CD4-positive, alpha-beta memory T cell (primary cell): ENCODE measurements around the gene SMG9. TPM values are rescaled to one million over a fixed set of nuclear protein-coding genes. Genes with fewer than 3 reads are reported as not detected.

ENCODE experiments used
- CTCF ChIA-PET: fragments of 350-600 bp; sonication (Branson Sonifier 250); formaldehyde crosslinking; loops from one replicate; lab custom pipeline; 2021; ENCODE audit warnings: inconsistent platforms; ENCODE audit not compliant: partially characterized antibody; lab: Charles Lee
- POLR2A ChIA-PET: fragments of 350-600 bp; sonication (Branson Sonifier 250); formaldehyde crosslinking; loops from one replicate; lab custom pipeline; 2021; ENCODE audit not compliant: partially characterized antibody; lab: Charles Lee
- DNase-seq, 5 donors: peaks; one replicate each; pipeline versions ENCODE4 v3.0.0 to v3.0.0-alpha.2; 2020 to 2022; ENCODE audit warnings: mixed read lengths in 1 of 5
- H3K27ac ChIP-seq: one replicate; pipeline ENCODE4 v1.7.0; 2013; ENCODE audit warnings: low read depth, low read length
- H3K27me3 ChIP-seq: 2 replicates; pipeline ENCODE4 v1.7.0; 2013; ENCODE audit warnings: mild to moderate bottlenecking, low read length, moderate library complexity; ENCODE audit not compliant: insufficient read depth
- H3K36me3 ChIP-seq: 2 replicates; pipeline ENCODE4 v1.7.0; 2013; ENCODE audit warnings: mild to moderate bottlenecking, low read length, moderate library complexity; ENCODE audit not compliant: insufficient read depth
- H3K4me1 ChIP-seq: 2 replicates; pipeline ENCODE4 v1.7.0; 2013; ENCODE audit warnings: mild to moderate bottlenecking, low read length, moderate library complexity; ENCODE audit not compliant: insufficient read depth
- H3K4me3 ChIP-seq, 2 donors: one replicate each; pipeline ENCODE4 v1.7.0; 2013; ENCODE audit warnings: low read length in 2 of 2, mild to moderate bottlenecking in 1 of 2
- H3K9me3 ChIP-seq, 2 donors: one replicate each; pipeline ENCODE4 v1.7.0; 2013; ENCODE audit warnings: low read length in 2 of 2, control low read depth in 1 of 2; ENCODE audit not compliant: control insufficient read depth in 1 of 2
- H3K27ac Mint-ChIP-seq, 7 donors: one replicate each; pipeline ENCODE4 v1.8.0; 2020 to 2021; ENCODE audit warnings: mixed read lengths in 7 of 7, mild to moderate bottlenecking in 6 of 7, inconsistent platforms in 3 of 7, moderate library complexity in 3 of 7
- H3K27me3 Mint-ChIP-seq, 2 donors: one replicate each; pipeline ENCODE4 v1.8.0; 2020 to 2021; ENCODE audit warnings: mixed read lengths in 2 of 2
- H3K36me3 Mint-ChIP-seq, 2 donors: one replicate each; pipeline ENCODE4 v1.8.0; 2020 to 2021; ENCODE audit warnings: mixed read lengths in 2 of 2, inconsistent platforms in 1 of 2, mild to moderate bottlenecking in 1 of 2
- H3K4me1 Mint-ChIP-seq, 4 donors: one replicate each; pipeline ENCODE4 v1.8.0; 2020 to 2021; ENCODE audit warnings: mixed read lengths in 4 of 4, mild to moderate bottlenecking in 1 of 4
- H3K4me3 Mint-ChIP-seq, 8 donors: one replicate each; pipeline ENCODE4 v1.8.0; 2020 to 2021; ENCODE audit warnings: mixed read lengths in 8 of 8, mild to moderate bottlenecking in 7 of 8, moderate library complexity in 6 of 8, inconsistent platforms in 3 of 8
- H3K9me3 Mint-ChIP-seq, 8 donors: one replicate each; pipeline ENCODE4 v1.8.0; 2020 to 2021; ENCODE audit warnings: mixed read lengths in 8 of 8, mild to moderate bottlenecking in 5 of 8, inconsistent platforms in 3 of 8, moderate library complexity in 1 of 8
- intact Hi-C: fragments of 100-400 bp; cut with micrococcal nuclease; formaldehyde crosslinking; loops from one replicate; pipeline ENCODE4 v1.15.1; 2023
- polyA plus RNA-seq, 2 donors: library from polyadenylated mRNA; unstranded; fragments of 300-500 nt; fragmentation: Illumina TruSeq; gene quantifications; one replicate each; pipeline ENCODE4 v1.2.3, GENCODE V29; 2021
- total RNA-seq, 2 experiments: library from RNA; stranded (reverse); gene quantifications; one replicate each; pipeline ENCODE4 v1.2.3, GENCODE V29; 2021

The SMG9 gene
- total and polyA plus RNA-seq, 4 experiments from 2014 or later = 3.8 to 57.9 (median 35.6) TPM

GRCh38 chr19:43735957-43736356 lies 18.8 kb downstream of the SMG9 start:
- Histone ChIP-seq H3K27ac (no peak overlapping the region), H3K4me1 (no peaks in the 10 kb centered on the region), H3K9me3 (no peaks in the 10 kb centered on the region), H3K27me3 (no peaks in the 10 kb centered on the region), H3K36me3 (peaks cover 83% of the 10 kb centered on the region), H3K4me3 (no peak overlapping the region)
- H3K4me1 Mint-ChIP-seq = peaks cover 0 to 10% (median 5%) of the 10 kb centered on the region in 4 donors
- H3K4me3 Mint-ChIP-seq = no peak overlapping the region
- CTCF ChIA-PET = interaction anchor here (0.7 to 1.4 kb wide), 3 partner anchors 10 to 181 kb away, joined by 3 to 5 read pairs (median 4); no protein-coding TSS in a partner anchor
- no peak for DNase-seq
- H3K27me3 Mint-ChIP-seq = no peaks in the 10 kb centered on the region
- peak overlapping the region in 2 of 7 donors; percentile 60 to 74 for H3K27ac Mint-ChIP-seq
- peaks cover 49 to 82% of the 10 kb centered on the region in 2 donors for H3K36me3 Mint-ChIP-seq
- POLR2A ChIA-PET = no interaction called here
- intact Hi-C loops = no loop called here
- no peaks in the 10 kb centered on the region for H3K9me3 Mint-ChIP-seq

- peaks cover 77% of the 10 kb centered on the region for H3K36me3 ChIP-seq
- H3K27me3 ChIP-seq = no peaks in the 10 kb centered on the region
- H3K4me3 ChIP-seq = no peak overlapping the region
- H3K27ac Mint-ChIP-seq = peak overlapping the region in 2 of 7 donors; percentile 18 to 76
- H3K36me3 Mint-ChIP-seq = peaks cover 47 to 81% of the 10 kb centered on the region in 2 donors
- no peak overlapping the region for H3K27ac ChIP-seq
- H3K4me1 Mint-ChIP-seq = peaks cover 0 to 5% (median 5%) of the 10 kb centered on the region in 4 donors
- ChIA-PET POLR2A (no interaction called here), CTCF (no interaction called here)
- no peaks in the 10 kb centered on the region for H3K4me1 ChIP-seq
- DNase-seq = no peak
- intact Hi-C loops = no loop called here
- H3K9me3 ChIP-seq = no peaks in the 10 kb centered on the region
- no peak overlapping the region for H3K4me3 Mint-ChIP-seq
- no peaks in the 10 kb centered on the region for H3K9me3 Mint-ChIP-seq
- no peaks in the 10 kb centered on the region for H3K27me3 Mint-ChIP-seq
Measured at GRCh38 chr19:43735013-43735412, 19.7 kb downstream of the SMG9 start.

GRCh38 chr19:43731846-43732245 lies 22.9 kb downstream of the SMG9 start:
- H3K4me3 ChIP-seq = no peak overlapping the region
- POLR2A ChIA-PET = no interaction called here
- intact Hi-C loops = no loop called here
- H3K36me3 Mint-ChIP-seq = peaks cover 48 to 74% of the 10 kb centered on the region in 2 donors
- CTCF ChIA-PET = interaction anchor here (3.5 kb wide), 1 partner anchor 14 kb away, joined by 12 read pairs; no protein-coding TSS in a partner anchor
- no peaks in the 10 kb centered on the region for H3K4me1 ChIP-seq
- DNase-seq = no peak
- H3K27ac ChIP-seq = no peak overlapping the region
- peaks cover 0 to 3% (median 0%) of the 10 kb centered on the region in 4 donors for H3K4me1 Mint-ChIP-seq
- no peaks in the 10 kb centered on the region for H3K27me3 ChIP-seq
- no peak overlapping the region for H3K4me3 Mint-ChIP-seq
- H3K36me3 ChIP-seq = peaks cover 62% of the 10 kb centered on the region
- peak overlapping the region in 2 of 7 donors; percentile 37 to 42 for H3K27ac Mint-ChIP-seq
- no peaks in the 10 kb centered on the region for H3K9me3 ChIP-seq
- no peaks in the 10 kb centered on the region for H3K27me3 Mint-ChIP-seq
- no peaks in the 10 kb centered on the region for H3K9me3 Mint-ChIP-seq

GRCh38 chr19:43731346-43731745 lies 23.4 kb downstream of the SMG9 start:
- intact Hi-C loops = no loop called here
- Histone ChIP-seq H3K27me3 (no peaks in the 10 kb centered on the region), H3K9me3 (no peaks in the 10 kb centered on the region), H3K4me3 (no peak overlapping the region), H3K36me3 (peaks cover 57% of the 10 kb centered on the region), H3K27ac (no peak overlapping the region), H3K4me1 (no peaks in the 10 kb centered on the region)
- Mint-ChIP-seq H3K4me1 (peaks cover 0 to 3% (median 0%) of the 10 kb centered on the region in 4 donors), H3K27ac (peak overlapping the region in 1 of 7 donors; percentile 31), H3K9me3 (no peaks in the 10 kb centered on the region), H3K4me3 (no peak overlapping the region), H3K27me3 (no peaks in the 10 kb centered on the region), H3K36me3 (peaks cover 43 to 69% of the 10 kb centered on the region in 2 donors)
- POLR2A ChIA-PET = no interaction called here
- DNase-seq = no peak
- CTCF ChIA-PET = interaction anchor here (3.5 kb wide), 1 partner anchor 14 kb away, joined by 12 read pairs; no protein-coding TSS in a partner anchor

GRCh38 chr19:43729919-43730318 lies 24.8 kb downstream of the SMG9 start:
- H3K27me3 Mint-ChIP-seq = no peaks in the 10 kb centered on the region
- H3K9me3 Mint-ChIP-seq = no peaks in the 10 kb centered on the region
- Histone ChIP-seq H3K27ac (no peak overlapping the region), H3K36me3 (peaks cover 50% of the 10 kb centered on the region), H3K9me3 (no peaks in the 10 kb centered on the region), H3K4me1 (no peaks in the 10 kb centered on the region), H3K4me3 (no peak overlapping the region), H3K27me3 (no peaks in the 10 kb centered on the region)
- H3K27ac Mint-ChIP-seq = peak overlapping the region in 4 of 7 donors; percentile 11 to 76 (median 37)
- peaks cover 36 to 58% of the 10 kb centered on the region in 2 donors for H3K36me3 Mint-ChIP-seq
- no peak overlapping the region for H3K4me3 Mint-ChIP-seq
- DNase-seq = no peak
- H3K4me1 Mint-ChIP-seq = peaks cover 0 to 3% (median under 1%) of the 10 kb centered on the region in 4 donors
- intact Hi-C loops = no loop called here
- POLR2A ChIA-PET = no interaction called here
- CTCF ChIA-PET = interaction anchor here (1.0 kb wide), 1 partner anchor 15 kb away, joined by 3 read pairs; no protein-coding TSS in a partner anchor

- peaks cover 32% of the 10 kb centered on the region for H3K36me3 ChIP-seq
- peak overlapping the region in 1 of 7 donors; percentile 41 for H3K27ac Mint-ChIP-seq
- H3K9me3 Mint-ChIP-seq = no peaks in the 10 kb centered on the region
- no peak overlapping the region for H3K4me3 Mint-ChIP-seq
- H3K9me3 ChIP-seq = no peaks in the 10 kb centered on the region
- no peaks in the 10 kb centered on the region for H3K4me1 ChIP-seq
- POLR2A ChIA-PET = no interaction called here
- no peak for DNase-seq
- H3K27ac ChIP-seq = no peak overlapping the region
- CTCF ChIA-PET = no interaction called here
- peaks cover 32 to 41% of the 10 kb centered on the region in 2 donors for H3K36me3 Mint-ChIP-seq
- H3K4me1 Mint-ChIP-seq = peaks cover 0 to 3% (median under 1%) of the 10 kb centered on the region in 4 donors
- H3K27me3 ChIP-seq = no peaks in the 10 kb centered on the region
- no peak overlapping the region for H3K4me3 ChIP-seq
- H3K27me3 Mint-ChIP-seq = no peaks in the 10 kb centered on the region
- intact Hi-C loops = no loop called here
Measured at GRCh38 chr19:43727593-43727853, 27.2 kb downstream of the SMG9 start.

- no peak overlapping the region for H3K4me3 Mint-ChIP-seq
Measured at GRCh38 chr19:43726736-43727592, 27.8 kb downstream of the SMG9 start.

More at GRCh38 chr19:43726736-43727592, 27.8 kb downstream of the SMG9 start:
- Mint-ChIP-seq H3K27ac (peak overlapping the region in 1 of 7 donors; percentile 26), H3K27me3 (no peaks in the 10 kb centered on the region), H3K36me3 (peaks cover 26 to 35% of the 10 kb centered on the region in 2 donors), H3K4me1 (peaks cover 0 to 3% (median under 1%) of the 10 kb centered on the region in 4 donors), H3K9me3 (no peaks in the 10 kb centered on the region)
- H3K4me1 ChIP-seq = no peaks in the 10 kb centered on the region
- ChIA-PET POLR2A (no interaction called here), CTCF (interaction anchor here (1.3 kb wide), 1 partner anchor 58 kb away, joined by 3 read pairs; no protein-coding TSS in a partner anchor)
- H3K4me3 ChIP-seq = no peak overlapping the region
- intact Hi-C loops = no loop called here
- H3K9me3 ChIP-seq = no peaks in the 10 kb centered on the region
- H3K36me3 ChIP-seq = peaks cover 26% of the 10 kb centered on the region
- H3K27me3 ChIP-seq = no peaks in the 10 kb centered on the region
- H3K27ac ChIP-seq = no peak overlapping the region
- no peak for DNase-seq
